NCI-H226 (cell line): ENCODE measurements around the gene ANKRD44.
"Not testable (repeated sequence)": the region's sequence is repeated elsewhere in the genome, so short reads cannot be mapped to it uniquely, and the experiment has no call there.

Experiments
- DNase-seq: peaks from one replicate; pipeline ENCODE4 v3.0.0-alpha.2; 2015

Gene ANKRD44

DNA sequence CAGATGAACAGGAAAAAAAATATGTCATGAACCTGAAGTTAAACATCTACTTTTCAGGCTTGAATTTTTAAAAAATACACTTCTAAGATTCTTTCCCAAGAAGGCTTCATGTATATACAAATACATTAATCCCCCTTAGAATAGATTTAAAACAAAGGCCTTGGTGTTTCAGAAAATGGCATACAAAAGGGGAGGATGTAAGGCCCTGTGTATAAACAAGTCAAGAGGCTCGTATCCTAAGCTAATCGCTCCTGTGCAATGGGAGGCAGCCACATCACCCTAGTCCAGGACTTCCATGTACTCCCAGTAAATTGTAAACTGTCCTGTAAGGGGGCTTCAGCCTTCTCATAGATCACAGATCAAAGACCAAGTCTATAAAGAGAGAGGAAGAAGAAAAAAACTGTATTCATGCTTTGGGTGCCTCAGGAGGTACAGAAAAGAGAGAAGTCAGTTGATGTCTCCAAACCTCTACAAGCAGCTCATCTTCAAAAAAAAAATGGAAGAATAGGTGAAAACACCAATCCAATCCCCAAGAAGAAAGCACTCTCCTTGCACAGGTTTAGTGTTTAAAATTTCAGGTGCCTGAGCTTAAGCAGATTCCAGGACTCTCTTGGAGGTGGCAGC, 53.9 kb downstream of the ANKRD44 start:
- no peak for DNase-seq

- DNase-seq, result no peak
Observed at GRCh38 chr2:197256021-197256420, 54.6 kb downstream of the ANKRD44 start.

DNA sequence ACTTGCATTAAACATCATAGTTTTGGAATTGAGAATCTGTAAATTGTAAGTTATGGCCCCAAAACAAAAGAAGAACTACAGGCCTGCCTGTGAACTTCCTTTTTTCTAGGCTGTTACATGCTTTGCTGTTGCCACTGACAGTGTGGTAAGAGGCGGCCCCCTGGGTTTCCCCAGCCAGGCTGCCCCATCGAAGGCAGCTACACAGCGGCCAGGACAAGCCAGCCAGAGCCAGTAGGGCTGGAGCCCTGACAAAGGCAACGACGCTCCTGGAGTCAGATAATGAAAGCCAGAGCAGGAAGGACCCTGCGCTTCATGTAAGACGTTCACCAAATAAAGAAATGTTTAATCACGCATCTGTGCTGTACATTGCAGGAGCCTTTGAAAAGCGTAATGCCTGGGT, 55.0 kb downstream of the ANKRD44 start:
- DNase-seq, result no peak

DNA sequence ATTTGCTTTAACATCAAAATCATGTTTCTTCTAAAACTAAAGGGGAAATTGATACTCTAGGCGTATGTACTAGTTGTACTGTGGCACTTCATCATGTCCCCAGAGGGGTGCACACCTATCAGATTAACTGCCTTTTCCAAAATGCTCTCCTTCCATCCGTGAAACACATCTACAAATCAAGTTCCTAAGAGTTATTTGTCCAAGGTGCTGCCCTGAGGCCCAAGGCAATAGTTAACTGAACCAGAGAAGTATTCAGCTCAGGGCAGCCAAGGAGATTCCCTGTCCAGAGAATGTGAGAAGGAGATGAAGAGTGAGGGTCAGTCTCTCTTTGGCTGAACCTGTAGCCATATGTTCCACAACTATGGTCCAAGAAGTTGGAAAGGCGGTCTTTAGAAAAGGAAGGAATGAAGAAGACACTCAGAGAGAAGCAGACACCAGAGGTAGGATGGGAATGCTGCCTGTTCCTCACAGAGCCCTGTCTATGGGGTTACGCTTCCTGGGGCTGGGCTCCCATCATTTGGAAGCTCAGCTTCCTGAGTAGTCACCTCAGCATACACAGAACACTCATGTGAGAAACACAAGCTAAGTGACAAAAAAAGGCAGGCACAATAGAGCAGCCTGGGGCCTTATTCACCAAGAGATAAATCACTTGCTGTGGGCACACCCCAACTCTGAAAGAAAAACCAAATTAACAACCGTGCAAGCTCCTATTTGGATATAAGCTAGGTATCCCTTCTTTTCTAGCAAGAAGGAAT, 55.6 kb downstream of the ANKRD44 start:
- DNase-seq, result no peak

- no peak for DNase-seq
Observed at GRCh38 chr2:197251576-197251975, 59.0 kb downstream of the ANKRD44 start.

DNA sequence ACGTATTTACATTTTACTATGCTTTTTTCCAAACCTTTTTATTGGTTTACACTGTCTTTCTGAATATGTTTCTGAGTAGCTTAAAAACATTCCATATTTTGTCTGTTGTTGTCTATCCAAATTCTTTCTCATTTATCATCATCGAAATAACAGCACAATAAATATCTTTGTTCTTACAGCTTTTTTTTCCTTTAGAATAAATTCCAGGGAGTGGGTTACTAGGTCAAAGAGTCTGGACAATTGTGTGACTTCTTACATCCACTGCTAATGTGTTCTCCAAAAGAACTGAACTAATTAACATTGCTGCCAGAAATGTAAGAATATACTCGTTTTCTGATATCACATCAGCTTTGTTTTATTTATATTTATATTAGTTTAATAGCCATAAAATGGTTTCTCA, 59.4 kb downstream of the ANKRD44 start:
- DNase-seq, result no peak

- no peak for DNase-seq
Observed at GRCh38 chr2:197250084-197250397, 60.5 kb downstream of the ANKRD44 start.

DNA sequence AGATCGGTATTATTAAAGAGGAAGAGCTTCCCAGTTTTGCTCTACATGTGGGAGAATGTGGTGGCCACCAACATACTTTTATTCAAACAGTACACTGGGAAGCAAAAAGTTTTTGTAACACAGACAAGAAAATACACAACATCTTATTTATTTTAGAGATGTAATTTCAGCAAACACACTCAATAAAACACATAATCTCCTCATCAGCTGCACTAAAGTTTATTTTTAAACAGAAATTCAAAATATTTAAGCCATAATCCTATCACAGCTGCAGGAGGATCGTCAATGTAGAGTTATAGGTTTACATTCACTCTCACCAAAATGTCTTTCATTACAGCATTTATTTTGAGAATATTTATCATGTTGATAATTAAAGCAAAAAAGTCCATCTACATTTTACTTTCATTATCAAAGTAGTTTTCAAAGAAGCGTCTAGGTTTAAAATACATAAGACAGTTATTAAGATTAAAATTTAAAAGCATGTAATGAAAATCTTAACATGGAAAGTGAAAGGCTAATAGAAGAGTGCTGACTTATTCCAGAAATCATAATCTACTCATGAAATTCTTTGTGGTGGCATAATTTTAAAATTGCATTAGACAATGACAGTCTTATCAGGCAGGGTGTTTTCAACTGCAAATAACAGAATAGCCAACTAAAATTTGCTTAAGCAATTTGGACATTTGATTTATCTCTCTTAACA, 61.0 kb downstream of the ANKRD44 start:
- no peak for DNase-seq

DNA sequence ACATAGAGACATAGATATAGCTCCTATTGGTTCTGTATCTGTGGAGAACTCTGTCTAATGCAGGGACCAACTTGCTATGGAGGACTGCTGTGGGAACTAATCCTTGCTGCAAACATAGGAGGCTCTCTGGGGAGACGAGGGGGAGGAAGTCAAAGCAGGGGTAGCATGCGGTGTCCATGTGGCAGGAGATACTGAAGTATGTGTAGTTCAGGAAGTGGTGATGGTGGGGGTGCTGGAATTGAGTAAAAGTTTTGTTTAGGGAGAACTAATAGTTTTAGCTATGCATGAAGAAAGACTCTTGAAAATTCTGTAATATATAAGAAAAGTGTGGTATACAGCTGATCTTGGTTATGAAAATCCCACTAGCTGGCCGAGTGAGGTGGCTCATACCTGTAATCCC, 62.0 kb downstream of the ANKRD44 start:
- DNase-seq, result no peak

- DNase-seq, result no peak
Observed at GRCh38 chr2:197248001-197248401, 62.6 kb downstream of the ANKRD44 start.

DNA sequence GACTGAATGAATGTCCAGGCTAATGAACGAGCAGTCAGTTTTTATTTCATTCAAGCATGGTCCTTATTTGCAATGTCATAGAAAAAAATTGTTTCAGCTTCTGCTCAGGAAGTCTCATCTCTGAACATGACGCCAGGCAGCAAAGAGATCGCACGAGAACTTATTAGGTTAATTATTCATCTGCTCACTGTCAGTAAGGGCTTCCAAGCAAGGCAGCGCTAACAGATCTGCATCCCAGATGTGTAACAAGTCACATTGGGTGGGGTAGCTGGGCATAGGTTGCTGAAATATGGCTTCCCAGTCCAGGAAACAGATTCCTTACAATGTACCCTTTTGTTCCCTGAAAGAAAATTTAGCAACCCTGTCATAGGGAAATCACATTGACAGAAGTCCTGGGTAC, 63.5 kb downstream of the ANKRD44 start:
- DNase-seq, result no peak

- no peak for DNase-seq
Observed at GRCh38 chr2:197245829-197246804, 64.5 kb downstream of the ANKRD44 start.

DNA sequence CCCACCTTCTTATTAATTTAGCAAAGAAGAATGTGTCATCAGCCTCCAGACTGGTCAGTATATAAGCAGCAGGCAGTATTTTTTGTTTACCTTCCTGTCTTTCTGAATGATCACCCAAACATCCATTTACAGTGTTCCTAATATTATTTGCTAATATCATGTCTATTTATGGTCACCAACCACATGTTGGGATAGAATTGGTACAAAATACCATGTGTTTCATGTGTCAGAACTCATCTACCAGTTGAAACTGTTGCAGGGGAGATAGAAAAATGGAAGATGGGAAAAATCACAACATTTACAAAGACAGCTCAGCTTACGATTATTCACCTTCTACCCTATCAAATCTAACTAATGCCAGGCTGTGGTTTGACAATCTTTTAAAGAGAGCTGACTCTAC, 66.2 kb downstream of the ANKRD44 start:
- DNase-seq, result no peak

DNA sequence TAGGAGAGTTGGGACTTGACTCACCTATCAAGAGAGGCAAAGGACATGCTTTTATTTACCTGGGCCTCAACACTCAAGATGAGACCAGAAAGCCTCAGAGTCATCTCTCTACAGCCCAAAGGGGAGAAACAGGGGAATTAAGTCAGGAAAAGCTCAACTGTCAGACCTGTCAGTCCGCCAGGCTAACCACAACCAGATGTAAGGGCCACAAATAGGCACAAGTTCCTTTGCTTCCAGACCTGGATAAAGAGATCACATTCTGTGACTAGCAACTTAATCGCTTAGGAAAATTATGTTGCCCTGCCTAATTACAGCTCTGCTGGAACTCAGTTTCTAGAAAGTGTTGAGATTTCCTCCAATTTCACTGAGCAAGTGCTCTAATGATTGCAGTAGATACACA, 67.9 kb downstream of the ANKRD44 start:
- DNase-seq, result no peak

DNA sequence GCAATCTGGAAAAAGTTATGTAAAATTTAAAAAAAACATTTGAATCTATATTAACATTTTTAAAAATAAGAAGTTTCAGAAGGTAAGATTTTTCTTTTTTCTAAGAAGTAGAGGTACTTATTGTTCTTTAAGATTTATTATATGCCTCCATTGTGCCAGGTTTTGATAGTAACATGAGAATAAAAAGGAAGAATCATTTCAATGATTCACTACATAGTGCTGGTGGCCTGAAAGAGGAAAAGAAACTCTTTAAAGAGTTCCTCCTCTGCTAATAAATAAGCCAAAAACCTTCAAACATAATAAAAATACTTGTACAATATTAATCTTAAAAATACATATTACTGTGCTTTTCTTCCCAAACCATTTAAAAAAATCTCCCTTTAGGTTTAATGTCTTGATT, 69.0 kb downstream of the ANKRD44 start:
- no peak for DNase-seq

- DNase-seq, result no peak
Observed at GRCh38 chr2:197241153-197241552, 69.4 kb downstream of the ANKRD44 start.

- DNase-seq, result no peak
Observed at GRCh38 chr2:197240421-197241041, 70.0 kb downstream of the ANKRD44 start.

- not testable (repeated sequence) for DNase-seq
Observed at GRCh38 chr2:197240018-197240417, 70.6 kb downstream of the ANKRD44 start.

GRCh38 chr2:197239434-197239833, 71.1 kb downstream of the ANKRD44 start:
- DNase-seq, result no peak

DNA sequence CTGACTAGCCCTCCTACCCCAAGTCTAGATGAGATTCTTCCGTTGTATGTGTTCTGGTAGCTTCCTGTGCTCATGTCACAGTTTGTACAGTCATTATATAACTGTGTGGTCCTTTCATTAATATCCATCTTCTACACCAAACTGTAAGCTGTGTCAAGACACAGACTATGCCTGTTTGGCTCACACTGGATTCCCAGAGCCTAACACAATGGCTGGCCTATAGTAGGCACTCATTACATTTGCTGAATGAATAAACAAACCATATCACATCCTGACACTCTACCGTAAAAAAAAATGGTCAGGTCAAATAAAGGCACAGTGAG, 72.6 kb downstream of the ANKRD44 start:
- no peak for DNase-seq

- DNase-seq, result no peak
Observed at GRCh38 chr2:197237291-197238042, 73.1 kb downstream of the ANKRD44 start.

DNA sequence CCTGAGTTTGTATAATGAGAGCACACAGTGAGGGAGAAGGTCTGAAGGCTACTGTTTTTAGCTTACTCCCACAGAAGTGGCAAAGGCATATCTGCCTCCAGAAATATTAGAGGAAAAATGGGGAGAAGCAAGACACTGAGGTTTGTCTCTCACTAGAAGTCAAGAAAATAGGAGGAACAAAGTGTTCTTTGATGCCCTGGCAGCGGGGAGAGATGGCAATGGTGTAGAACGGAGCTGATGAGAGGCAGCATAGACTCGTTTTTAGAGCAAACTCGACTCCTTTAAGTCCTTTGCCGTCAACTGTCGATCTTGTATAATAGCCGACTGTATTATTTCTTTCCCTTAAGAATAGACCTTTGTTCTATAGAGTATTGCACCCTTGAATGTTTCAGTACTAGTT, 73.8 kb downstream of the ANKRD44 start:
- no peak for DNase-seq
